Caco-2 (cell line): ENCODE results near the gene NCK1. TPM values are rescaled to one million over a fixed set of nuclear protein-coding genes. Genes with fewer than 3 reads are reported as not detected.

ENCODE experiments used
- BruUV-seq: library from RNA; stranded (reverse); fragments of 400-500 nt; replicated peaks from 2 replicates; lab custom pipeline; 2021; lab: Mats Ljungman, UMichigan
- CTCF ChIA-PET: fragments of 300-600 bp; sonication (Branson Sonifier 250); formaldehyde crosslinking; loops from one replicate; lab custom pipeline; 2022; ENCODE audit warnings: antibody characterized with exemption; lab: Charles Lee
- POLR2A ChIA-PET: fragments of 300-600 bp; sonication (Branson Sonifier 250); formaldehyde crosslinking; loops from one replicate; lab custom pipeline; 2022; ENCODE audit warnings: antibody characterized with exemption; lab: Charles Lee
- DNase-seq, 2 experiments: peaks; one replicate each; pipeline versions ENCODE4 v3.0.0 to v3.0.0-alpha.2; 2020 to 2022
- H3K27me3 ChIP-seq: replicated peaks from 2 replicates; pipeline ENCODE4 v1.6.0; 2011; ENCODE audit warnings: low read length; ENCODE audit not compliant: control insufficient read depth, insufficient read depth
- H3K36me3 ChIP-seq: 2 replicates; pipeline ENCODE4 v1.5.1; 2011; ENCODE audit warnings: low read length; ENCODE audit not compliant: control insufficient read depth, insufficient read depth
- H3K4me1 ChIP-seq: fragments of 250-450 bp; sonication (Bioruptor Pico); 2 replicates; pipeline ENCODE4 v1.5.1; 2020; ENCODE audit warnings: mild to moderate bottlenecking
- H3K4me3 ChIP-seq: 2 replicates; pipeline ENCODE4 v1.5.1; 2011; ENCODE audit warnings: low read depth, mild to moderate bottlenecking, control low read depth, low read length
- H3K9me3 ChIP-seq: fragments of 250-450 bp; sonication (Bioruptor Pico); 2 replicates; pipeline ENCODE4 v1.5.1; 2020; ENCODE audit warnings: mild to moderate bottlenecking, moderate library complexity
- H3K27ac Mint-ChIP-seq: one replicate; pipeline ENCODE4 v1.8.0; 2022; ENCODE audit warnings: mixed read lengths; ENCODE audit not compliant: unreplicated experiment
- H3K27me3 Mint-ChIP-seq: one replicate; pipeline ENCODE4 v1.8.0; 2022; ENCODE audit warnings: mixed read lengths; ENCODE audit not compliant: insufficient read depth, unreplicated experiment
- H3K36me3 Mint-ChIP-seq: one replicate; pipeline ENCODE4 v1.8.0; 2022; ENCODE audit warnings: mild to moderate bottlenecking, mixed read lengths; ENCODE audit not compliant: insufficient read depth, unreplicated experiment
- H3K4me1 Mint-ChIP-seq: one replicate; pipeline ENCODE4 v1.8.0; 2022; ENCODE audit warnings: low read depth, mixed read lengths; ENCODE audit not compliant: unreplicated experiment
- H3K4me3 Mint-ChIP-seq: one replicate; pipeline ENCODE4 v1.8.0; 2022; ENCODE audit warnings: mild to moderate bottlenecking, moderate library complexity, mixed read lengths; ENCODE audit not compliant: unreplicated experiment
- H3K9me3 Mint-ChIP-seq: one replicate; pipeline ENCODE4 v1.8.0; 2022; ENCODE audit warnings: mixed read lengths; ENCODE audit not compliant: unreplicated experiment
- intact Hi-C: fragments of 100-400 bp; cut with micrococcal nuclease; formaldehyde crosslinking; loops from one replicate; pipeline ENCODE4 v1.10.0; 2022; ENCODE audit not compliant: unreplicated experiment
- total RNA-seq: library from RNA; stranded (reverse); gene quantifications from 2 replicates; pipeline ENCODE4 v1.2.3, GENCODE V29; 2022
- TF ChIP-seq, protein P1 (sequence below), 2 experiments: fragments of 200-600 bp in 1 of 2; IDR thresholded peaks; 1 replicate in 1 of 2; 2 replicates in 1 of 2; pipeline versions ENCODE4 v1.5.1 to v1.8.0; 2011 to 2022; ENCODE audit warnings: antibody characterized with exemption in 1 of 2, control low read depth in 1 of 2, inconsistent platforms in 1 of 2, low read depth in 1 of 2, low read length in 1 of 2, mild to moderate bottlenecking in 1 of 2, moderate library complexity in 1 of 2; ENCODE audit not compliant: insufficient read depth in 1 of 2, severe bottlenecking in 1 of 2, unreplicated experiment in 1 of 2

Gene NCK1
- total RNA-seq, 1 experiment from 2014 or later = 37.3 TPM

DNA sequence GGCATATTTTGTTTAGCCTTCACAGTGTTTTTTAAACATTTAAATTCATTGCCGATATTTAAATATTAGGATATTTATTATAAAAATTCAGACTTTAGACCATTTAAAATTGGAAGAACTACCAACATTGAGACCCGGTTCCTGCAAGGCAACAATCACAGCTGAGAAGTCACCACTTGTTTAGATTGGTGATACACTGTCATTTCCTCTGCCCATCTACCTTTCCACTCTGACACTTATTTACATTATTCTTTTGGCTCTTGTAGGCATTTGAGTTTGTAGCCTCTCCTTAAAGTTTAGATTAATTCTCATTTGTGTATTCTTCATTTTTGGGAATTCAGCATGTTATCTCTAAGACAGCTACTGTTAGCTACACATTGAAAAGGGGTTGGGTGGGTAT, 85.5 kb downstream of the NCK1 start:
- peaks cover 16% of the 10 kb centered on the region for H3K36me3 Mint-ChIP-seq
- H3K36me3 ChIP-seq = no peaks in the 10 kb centered on the region
- no peaks in the 10 kb centered on the region for H3K27me3 ChIP-seq
- H3K4me1 ChIP-seq = peaks cover 9% of the 10 kb centered on the region; the same call in 1 of the 2 replicates
- POLR2A ChIA-PET = no interaction called here
- H3K9me3 Mint-ChIP-seq = no peaks in the 10 kb centered on the region
- no TSS peak for BruUV-seq
- no peak for DNase-seq
- H3K4me3 Mint-ChIP-seq = no peak overlapping the region
- intact Hi-C loops = no loop called here
- TF ChIP-seq, protein P1, sequence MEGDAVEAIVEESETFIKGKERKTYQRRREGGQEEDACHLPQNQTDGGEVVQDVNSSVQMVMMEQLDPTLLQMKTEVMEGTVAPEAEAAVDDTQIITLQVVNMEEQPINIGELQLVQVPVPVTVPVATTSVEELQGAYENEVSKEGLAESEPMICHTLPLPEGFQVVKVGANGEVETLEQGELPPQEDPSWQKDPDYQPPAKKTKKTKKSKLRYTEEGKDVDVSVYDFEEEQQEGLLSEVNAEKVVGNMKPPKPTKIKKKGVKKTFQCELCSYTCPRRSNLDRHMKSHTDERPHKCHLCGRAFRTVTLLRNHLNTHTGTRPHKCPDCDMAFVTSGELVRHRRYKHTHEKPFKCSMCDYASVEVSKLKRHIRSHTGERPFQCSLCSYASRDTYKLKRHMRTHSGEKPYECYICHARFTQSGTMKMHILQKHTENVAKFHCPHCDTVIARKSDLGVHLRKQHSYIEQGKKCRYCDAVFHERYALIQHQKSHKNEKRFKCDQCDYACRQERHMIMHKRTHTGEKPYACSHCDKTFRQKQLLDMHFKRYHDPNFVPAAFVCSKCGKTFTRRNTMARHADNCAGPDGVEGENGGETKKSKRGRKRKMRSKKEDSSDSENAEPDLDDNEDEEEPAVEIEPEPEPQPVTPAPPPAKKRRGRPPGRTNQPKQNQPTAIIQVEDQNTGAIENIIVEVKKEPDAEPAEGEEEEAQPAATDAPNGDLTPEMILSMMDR (IDR thresholded peaks at IDR 0.05; ENCODE audit: insufficient read depth in 1 of 2, low read depth in 1 of 2, low read length in 1 of 2, severe bottlenecking in 1 of 2, unreplicated experiment in 1 of 2) = no peak
- H3K27me3 Mint-ChIP-seq = no peaks in the 10 kb centered on the region
- no peak overlapping the region for H3K27ac Mint-ChIP-seq
- H3K9me3 ChIP-seq = no peaks in the 10 kb centered on the region
- CTCF ChIA-PET = interaction anchor here (0.9 to 1.1 kb wide), 2 partner anchors 37 to 66 kb away, joined by 3 to 4 read pairs; no protein-coding TSS in a partner anchor
- H3K4me1 Mint-ChIP-seq = peaks cover 10% of the 10 kb centered on the region
- H3K4me3 ChIP-seq = no peak overlapping the region

DNA sequence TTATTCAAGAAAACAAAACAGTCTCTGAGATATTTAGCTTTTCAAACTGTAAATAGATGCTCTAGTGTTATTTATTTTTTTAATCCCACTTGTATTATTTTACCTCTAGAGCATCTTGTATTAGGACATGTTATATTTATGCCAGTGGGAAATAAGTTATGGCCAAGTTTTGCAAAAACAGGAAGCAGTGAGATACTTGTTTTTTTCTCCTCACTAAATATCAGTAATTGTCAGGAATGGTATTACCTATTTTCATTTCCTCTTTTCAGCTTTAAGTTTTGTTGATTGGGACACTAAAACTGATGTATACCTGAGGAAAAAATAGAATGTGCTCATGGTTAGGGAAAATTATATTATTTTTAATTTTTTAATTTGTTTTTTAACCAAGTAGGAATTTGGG, 87.1 kb downstream of the NCK1 start:
- Mint-ChIP-seq H3K4me3 (no peak overlapping the region), H3K9me3 (no peaks in the 10 kb centered on the region), H3K4me1 (peaks cover 10% of the 10 kb centered on the region), H3K27ac (no peak overlapping the region), H3K27me3 (no peaks in the 10 kb centered on the region), H3K36me3 (peaks cover 16% of the 10 kb centered on the region)
- no peaks in the 10 kb centered on the region for H3K27me3 ChIP-seq
- BruUV-seq = no TSS peak
- ChIA-PET CTCF (no interaction called here), POLR2A (no interaction called here)
- no peak overlapping the region for H3K4me3 ChIP-seq
- TF ChIP-seq, protein P1 (IDR thresholded peaks at IDR 0.05; ENCODE audit: insufficient read depth in 1 of 2, low read depth in 1 of 2, low read length in 1 of 2, severe bottlenecking in 1 of 2, unreplicated experiment in 1 of 2) = no peak
- intact Hi-C loops = loop anchor here (2.0 kb wide), 1 partner anchor 66 kb away; no protein-coding TSS in a partner anchor
- DNase-seq = no peak
- H3K36me3 ChIP-seq = no peaks in the 10 kb centered on the region
- H3K4me1 ChIP-seq = peaks cover 14% of the 10 kb centered on the region
- H3K9me3 ChIP-seq = no peaks in the 10 kb centered on the region

DNA sequence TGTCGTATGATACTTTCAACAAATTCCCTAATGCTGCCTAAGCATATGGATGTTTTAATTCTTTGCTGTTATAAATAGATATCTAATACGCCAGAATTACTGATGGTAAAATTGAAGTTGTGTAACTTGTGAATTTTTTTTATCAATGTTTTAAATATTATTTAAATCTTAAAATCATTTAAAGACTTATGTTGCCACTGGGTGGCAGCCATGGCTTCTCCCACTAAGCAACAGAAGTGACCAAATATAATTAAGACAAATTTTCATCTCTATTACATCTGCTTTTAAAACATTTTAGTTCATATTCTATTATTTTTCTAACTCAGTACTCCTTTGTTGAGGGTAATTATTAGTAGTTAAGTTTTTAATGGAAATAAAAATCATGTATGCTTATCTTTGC, 87.7 kb downstream of the NCK1 start:
- intact Hi-C loops = loop anchor here (2.0 to 10.0 kb wide), 2 partner anchors 65 to 195 kb away; partner anchors contain the start of gene STAG1
- no peak overlapping the region for H3K4me3 Mint-ChIP-seq
- no peak for DNase-seq
- peaks cover 16% of the 10 kb centered on the region for H3K36me3 Mint-ChIP-seq
- Histone ChIP-seq H3K4me1 (peaks cover 20% of the 10 kb centered on the region), H3K9me3 (no peaks in the 10 kb centered on the region), H3K36me3 (no peaks in the 10 kb centered on the region), H3K27me3 (no peaks in the 10 kb centered on the region), H3K4me3 (no peak overlapping the region)
- CTCF ChIA-PET = no interaction called here
- BruUV-seq = no TSS peak
- H3K27me3 Mint-ChIP-seq = no peaks in the 10 kb centered on the region
- peaks cover 14% of the 10 kb centered on the region for H3K4me1 Mint-ChIP-seq
- POLR2A ChIA-PET = no interaction called here
- no peak overlapping the region for H3K27ac Mint-ChIP-seq
- no peaks in the 10 kb centered on the region for H3K9me3 Mint-ChIP-seq
- TF ChIP-seq, protein P1 (IDR thresholded peaks at IDR 0.05; ENCODE audit: insufficient read depth in 1 of 2, low read depth in 1 of 2, low read length in 1 of 2, severe bottlenecking in 1 of 2, unreplicated experiment in 1 of 2) = peak in 1 of 2 experiments; percentile 5
